Left lung (tissue), 10 donors: Measurements from ENCODE around the gene GSTM4. TPM values are rescaled to one million over a fixed set of nuclear protein-coding genes. Genes with fewer than 3 reads are reported as not detected.

Experiments used
- ATAC-seq: fragments of 200-7000 bp; cut with Tn5 transposase; one replicate; pipeline ENCODE4 v1.9.1; 2020; ENCODE audit warnings: moderate library complexity
- DNase-seq, 4 donors: peaks; one replicate each; pipeline ENCODE4 v3.0.0-alpha.2; 2013 to 2020
- H3K27ac ChIP-seq, 2 donors: fragments of 200-600 bp; sonication (generic) in 1 of 2; one replicate each; pipeline versions ENCODE4 v1.5.0 to v1.8.0; 2020 to 2021
- H3K27me3 ChIP-seq, 2 donors: fragments of 200-600 bp; sonication (generic) in 1 of 2; one replicate each; pipeline versions ENCODE4 v1.5.0 to v1.8.0; 2020 to 2021
- H3K36me3 ChIP-seq, 2 donors: fragments of 200-600 bp; sonication (generic) in 1 of 2; one replicate each; pipeline versions ENCODE4 v1.5.0 to v1.8.0; 2020 to 2021
- H3K4me1 ChIP-seq, 2 donors: fragments of 200-600 bp; one replicate each; pipeline ENCODE4 v1.8.0; 2021
- H3K4me3 ChIP-seq, 2 donors: fragments of 200-600 bp; sonication (generic) in 1 of 2; one replicate each; pipeline versions ENCODE4 v1.5.0 to v1.8.0; 2020 to 2021; ENCODE audit warnings: mild to moderate bottlenecking in 1 of 2
- H3K9me3 ChIP-seq, 2 donors: fragments of 200-600 bp; sonication (generic) in 1 of 2; one replicate each; pipeline versions ENCODE4 v1.5.0 to v1.8.0; 2020 to 2021
- intact Hi-C, 2 donors: fragments of 100-400 bp; cut with DNase I; formaldehyde crosslinking; loops; one replicate each; pipeline versions ENCODE4 v1.11.2 to v1.14.2; 2022
- polyA plus RNA-seq, 6 donors: library from polyadenylated mRNA; unstranded; fragments of 120-200 nt; gene quantifications; one replicate each; pipeline ENCODE4 v1.2.1, GENCODE V29; 2013; ENCODE audit not compliant: insufficient read length in 6 of 6
- total RNA-seq, 2 donors: library from RNA; stranded (reverse); fragmentation: NEBNext Ultra II Directional; extraction: Animal tissue kit (Norgen Biotek cat#: 25700); gene quantifications; one replicate each; pipeline ENCODE4 v1.2.1, GENCODE V29; 2021
- TF ChIP-seq, protein P1 (sequence below), 2 donors: fragments of 200-600 bp; sonication (generic) in 1 of 2; IDR thresholded peaks; one replicate each; pipeline versions ENCODE4 v1.5.0 to v1.8.0; 2021; ENCODE audit warnings: antibody characterized with exemption in 2 of 2
- donor health status: DM: no; HTN: yes; CAD: no.
- donor health status: DM: no; HTN: no; CAD: no.

Gene GSTM4
- total and polyA plus RNA-seq, 8 donors, result 20.2 to 37.2 (median 28.9) TPM

DNA sequence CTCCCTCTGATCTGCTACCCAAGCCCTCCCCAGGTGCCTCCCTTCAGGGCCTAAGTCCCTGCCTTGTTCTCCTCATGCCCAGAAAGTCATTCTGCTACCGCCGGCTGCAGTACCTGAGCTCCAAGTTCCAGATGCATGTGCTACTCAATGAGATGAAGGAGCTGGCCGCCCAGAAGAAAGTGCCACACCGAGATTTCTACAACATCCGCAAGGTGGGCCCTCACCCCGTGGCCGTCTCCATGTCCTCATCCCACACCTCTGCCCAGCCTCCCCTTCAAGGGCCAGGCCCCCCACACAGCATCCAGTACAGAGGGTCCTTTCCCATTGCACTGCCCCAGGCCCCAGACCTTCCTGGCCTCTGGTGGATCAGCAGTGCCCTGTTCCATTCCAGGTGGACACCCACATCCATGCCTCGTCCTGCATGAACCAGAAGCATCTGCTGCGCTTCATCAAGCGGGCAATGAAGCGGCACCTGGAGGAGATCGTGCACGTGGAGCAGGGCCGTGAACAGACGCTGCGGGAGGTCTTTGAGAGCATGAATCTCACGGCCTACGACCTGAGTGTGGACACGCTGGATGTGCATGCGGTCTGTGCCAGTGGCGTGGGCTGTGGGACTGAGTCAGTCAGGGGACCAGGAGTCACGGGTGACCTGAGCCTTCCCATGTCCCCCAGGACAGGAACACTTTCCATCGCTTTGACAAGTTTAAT is 28.1 kb upstream of the GSTM4 start:
- Histone ChIP-seq H3K36me3 (peaks cover 0 to 74% of the 10 kb centered on the region in 2 donors), H3K4me1 (peaks cover 3 to 19% of the 10 kb centered on the region in 2 donors), H3K27me3 (no peaks in the 10 kb centered on the region), H3K9me3 (no peaks in the 10 kb centered on the region), H3K27ac (no peak overlapping the region), H3K4me3 (no peak overlapping the region)
- DNase-seq (peak in 1 of 4 donors; percentile 69), ATAC-seq (no peak)
- intact Hi-C loops, result no loop called here
- TF ChIP-seq, protein P1, sequence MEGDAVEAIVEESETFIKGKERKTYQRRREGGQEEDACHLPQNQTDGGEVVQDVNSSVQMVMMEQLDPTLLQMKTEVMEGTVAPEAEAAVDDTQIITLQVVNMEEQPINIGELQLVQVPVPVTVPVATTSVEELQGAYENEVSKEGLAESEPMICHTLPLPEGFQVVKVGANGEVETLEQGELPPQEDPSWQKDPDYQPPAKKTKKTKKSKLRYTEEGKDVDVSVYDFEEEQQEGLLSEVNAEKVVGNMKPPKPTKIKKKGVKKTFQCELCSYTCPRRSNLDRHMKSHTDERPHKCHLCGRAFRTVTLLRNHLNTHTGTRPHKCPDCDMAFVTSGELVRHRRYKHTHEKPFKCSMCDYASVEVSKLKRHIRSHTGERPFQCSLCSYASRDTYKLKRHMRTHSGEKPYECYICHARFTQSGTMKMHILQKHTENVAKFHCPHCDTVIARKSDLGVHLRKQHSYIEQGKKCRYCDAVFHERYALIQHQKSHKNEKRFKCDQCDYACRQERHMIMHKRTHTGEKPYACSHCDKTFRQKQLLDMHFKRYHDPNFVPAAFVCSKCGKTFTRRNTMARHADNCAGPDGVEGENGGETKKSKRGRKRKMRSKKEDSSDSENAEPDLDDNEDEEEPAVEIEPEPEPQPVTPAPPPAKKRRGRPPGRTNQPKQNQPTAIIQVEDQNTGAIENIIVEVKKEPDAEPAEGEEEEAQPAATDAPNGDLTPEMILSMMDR (IDR thresholded peaks at IDR 0.05), result no peak

DNA sequence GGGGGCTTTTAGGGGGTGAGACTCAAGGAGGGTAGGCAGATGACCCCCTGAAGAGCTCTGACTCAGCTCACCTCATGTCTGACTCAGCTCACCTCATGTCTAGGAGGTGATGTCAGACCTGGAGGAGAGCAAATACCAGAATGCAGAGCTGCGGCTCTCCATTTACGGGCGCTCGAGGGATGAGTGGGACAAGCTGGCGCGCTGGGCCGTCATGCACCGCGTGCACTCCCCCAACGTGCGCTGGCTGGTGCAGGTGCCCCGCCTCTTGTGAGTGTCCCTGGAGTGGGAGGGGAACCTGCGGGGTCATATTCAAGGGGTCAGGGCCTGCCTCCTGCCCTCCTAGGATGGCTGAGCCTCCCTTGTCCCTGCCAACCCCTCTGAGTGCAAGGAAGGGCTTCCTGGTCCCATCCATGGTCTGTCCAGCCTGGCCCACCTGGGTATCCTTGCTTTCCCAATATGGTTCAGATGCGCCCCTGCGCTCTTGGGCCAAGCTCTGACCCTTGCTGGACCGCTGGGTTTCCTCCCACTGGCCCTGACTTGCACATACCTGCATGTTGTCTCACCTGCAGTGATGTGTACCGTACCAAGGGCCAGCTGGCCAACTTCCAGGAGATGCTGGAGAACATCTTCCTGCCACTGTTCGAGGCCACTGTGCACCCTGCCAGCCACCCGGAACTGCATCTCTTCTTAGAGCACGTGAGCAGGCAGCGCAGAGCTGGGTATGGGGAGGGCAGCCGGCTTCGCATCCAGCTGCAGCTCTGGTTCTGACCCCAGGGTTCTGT is 27.2 kb upstream of the GSTM4 start:
- intact Hi-C loops, result no loop called here
- DNase-seq (peak in 1 of 4 donors; percentile 73), ATAC-seq (no peak)
- no peaks in the 10 kb centered on the region for H3K27me3 ChIP-seq
- no peak overlapping the region for H3K27ac ChIP-seq
- no peaks in the 10 kb centered on the region for H3K9me3 ChIP-seq
- TF ChIP-seq, protein P1 (IDR thresholded peaks at IDR 0.05), result no peak
- peaks cover 2 to 10% of the 10 kb centered on the region in 2 donors for H3K4me1 ChIP-seq
- H3K36me3 ChIP-seq, result peaks cover 0 to 76% of the 10 kb centered on the region in 2 donors
- no peak overlapping the region for H3K4me3 ChIP-seq

DNA sequence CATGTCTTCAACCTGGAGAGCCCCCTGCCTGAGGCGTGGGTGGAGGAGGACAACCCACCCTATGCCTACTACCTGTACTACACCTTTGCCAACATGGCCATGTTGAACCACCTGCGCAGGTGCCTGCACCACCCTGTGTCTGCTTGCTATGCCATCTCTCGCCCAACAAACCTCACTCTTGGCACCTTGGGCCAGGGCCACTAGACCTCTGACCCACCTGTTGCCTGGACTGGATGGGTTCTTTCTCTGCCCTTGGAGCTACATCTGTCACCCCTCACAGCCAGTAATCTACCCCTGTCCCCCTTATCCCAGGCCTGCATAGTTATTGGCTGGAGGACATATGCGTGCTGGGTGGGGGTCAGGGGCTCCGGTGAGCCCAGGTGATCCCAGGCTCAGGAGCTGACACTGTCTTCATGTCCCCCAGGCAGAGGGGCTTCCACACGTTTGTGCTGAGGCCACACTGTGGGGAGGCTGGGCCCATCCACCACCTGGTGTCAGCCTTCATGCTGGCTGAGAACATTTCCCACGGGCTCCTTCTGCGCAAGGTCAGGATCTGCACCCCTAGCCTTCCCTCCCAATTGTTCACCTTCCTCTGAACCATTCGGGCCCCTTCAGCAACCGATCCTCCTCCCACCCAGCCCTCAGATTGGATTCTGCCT is 26.4 kb upstream of the GSTM4 start:
- TF ChIP-seq, protein P1 (IDR thresholded peaks at IDR 0.05), result no peak
- H3K36me3 ChIP-seq, result peaks cover 0 to 76% of the 10 kb centered on the region in 2 donors
- peaks cover 0 to 5% of the 10 kb centered on the region in 2 donors for H3K4me1 ChIP-seq
- H3K27ac ChIP-seq, result no peak overlapping the region
- H3K9me3 ChIP-seq, result no peaks in the 10 kb centered on the region
- ATAC-seq (no peak), DNase-seq (no peak)
- no peak overlapping the region for H3K4me3 ChIP-seq
- intact Hi-C loops, result no loop called here
- H3K27me3 ChIP-seq, result no peaks in the 10 kb centered on the region

DNA sequence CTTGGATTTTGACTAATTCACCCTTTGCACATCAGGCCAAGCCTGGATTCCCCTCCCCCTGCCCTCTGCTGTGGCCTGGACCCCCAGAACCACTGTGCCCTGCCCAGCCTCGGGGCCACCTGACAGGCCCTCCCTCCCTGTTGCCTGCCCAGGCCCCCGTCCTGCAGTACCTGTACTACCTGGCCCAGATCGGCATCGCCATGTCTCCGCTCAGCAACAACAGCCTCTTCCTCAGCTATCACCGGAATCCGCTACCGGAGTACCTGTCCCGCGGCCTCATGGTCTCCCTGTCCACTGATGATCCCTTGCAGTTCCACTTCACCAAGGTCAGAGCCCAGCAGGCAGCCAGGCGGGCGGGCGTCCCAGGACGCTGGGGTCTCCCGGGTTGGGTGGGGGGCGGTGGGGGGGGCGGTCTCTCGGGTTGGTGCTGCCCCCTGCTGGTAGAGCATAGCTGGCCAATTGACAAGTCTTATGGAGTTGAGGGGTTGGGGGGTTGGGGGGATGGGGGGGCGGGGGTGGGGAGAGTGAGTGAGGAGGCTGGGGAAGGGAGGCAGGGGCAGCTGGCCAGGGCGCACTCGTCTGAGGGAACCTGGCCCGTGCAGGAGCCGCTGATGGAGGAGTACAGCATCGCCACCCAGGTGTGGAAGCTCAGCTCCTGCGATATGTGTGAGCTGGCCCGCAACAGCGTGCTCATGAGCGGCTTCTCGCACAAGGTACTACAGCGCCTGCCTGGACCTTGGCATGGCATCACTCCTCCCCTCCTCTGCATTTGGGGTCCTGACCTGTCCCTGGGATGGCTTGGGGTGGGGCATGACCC is 25.6 kb upstream of the GSTM4 start:
- DNase-seq, result peak in 1 of 4 donors; percentile 64
- intact Hi-C loops, result no loop called here

More for the DNA sequence above, 25.6 kb upstream of the GSTM4 start:
- Histone ChIP-seq H3K36me3 (peaks cover 0 to 74% of the 10 kb centered on the region in 2 donors), H3K4me1 (peaks cover 0 to 3% of the 10 kb centered on the region in 2 donors), H3K27ac (no peak overlapping the region), H3K27me3 (no peaks in the 10 kb centered on the region), H3K9me3 (no peaks in the 10 kb centered on the region), H3K4me3 (no peak overlapping the region)
- no peak for ATAC-seq
- TF ChIP-seq, protein P1 (IDR thresholded peaks at IDR 0.05), result peak; percentile 22 to 29
